SK-N-DZ (cell line): ENCODE results near the gene POU2AF2.

Experiments
- DNase-seq: peaks from one replicate; pipeline ENCODE4 v3.0.0-alpha.2; 2015; ENCODE audit warnings: low spot score

The POU2AF2 gene

DNA sequence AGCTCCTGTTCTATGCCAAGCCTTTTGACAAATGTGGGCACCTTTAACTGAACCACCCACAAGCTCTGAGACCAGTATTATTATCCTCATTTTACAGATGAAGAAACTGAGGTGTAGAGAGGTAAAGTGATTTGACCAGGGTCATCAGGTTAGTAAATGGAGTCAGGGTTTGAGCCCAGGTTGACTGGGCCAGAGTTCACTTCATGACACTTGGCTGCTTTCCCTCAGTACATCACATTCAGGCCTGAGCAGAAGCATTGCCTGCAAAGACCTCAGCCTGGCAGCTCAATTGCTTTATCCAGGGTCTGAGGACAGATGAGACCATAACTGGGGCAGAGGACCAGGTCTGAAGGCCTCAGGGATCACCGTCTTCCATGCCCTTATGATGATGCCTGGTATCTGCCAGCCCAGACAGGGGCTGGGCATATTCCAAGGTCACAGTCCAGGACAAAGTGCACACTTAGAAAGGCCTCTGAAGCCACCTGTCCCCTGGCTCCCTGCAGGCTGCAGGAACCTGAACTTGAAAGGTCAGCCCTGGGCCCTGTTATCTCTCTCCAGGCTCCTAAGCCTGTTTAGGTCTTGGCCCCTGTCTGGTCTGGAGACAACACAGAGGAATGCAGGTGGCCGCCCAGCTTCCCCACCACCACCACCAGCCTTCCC is 84.8 kb downstream of the POU2AF2 start:
- no peak for DNase-seq

DNA sequence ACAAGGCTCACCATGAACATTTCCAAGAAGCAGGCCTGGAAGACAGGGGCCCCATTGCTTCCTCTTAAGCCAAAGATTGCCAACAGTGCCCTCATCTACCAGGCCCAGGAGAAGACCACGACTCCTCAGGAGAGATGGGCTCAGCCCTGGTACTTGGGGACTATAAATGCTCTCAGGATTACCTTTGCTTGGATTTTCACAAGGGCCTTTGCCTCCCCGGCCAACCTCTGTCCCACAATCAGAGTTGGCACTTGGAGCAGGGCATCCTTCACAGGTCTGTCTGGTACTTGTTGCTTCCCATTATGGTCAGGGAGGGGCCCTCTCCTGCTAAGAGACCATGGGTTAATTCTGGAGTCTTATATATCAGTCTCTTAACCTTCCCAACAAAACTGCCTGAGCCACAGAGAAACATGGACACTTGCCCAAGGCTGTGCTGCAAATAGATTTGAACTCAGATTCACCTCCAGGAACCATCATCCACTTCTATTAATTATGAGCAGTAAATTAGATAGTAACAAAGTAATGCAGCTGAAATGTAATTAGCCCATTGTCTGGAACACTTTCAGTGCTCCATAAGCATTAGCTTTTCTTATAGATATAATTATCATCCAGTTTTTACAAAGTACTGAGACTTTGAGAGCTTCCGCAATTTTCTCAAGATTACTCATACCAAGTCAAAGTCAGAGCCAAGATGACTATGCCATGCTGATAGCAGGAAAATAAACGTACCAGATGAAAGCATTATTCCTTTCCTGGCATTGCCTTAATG is 86.4 kb downstream of the POU2AF2 start:
- peak; percentile 21 for DNase-seq

DNA sequence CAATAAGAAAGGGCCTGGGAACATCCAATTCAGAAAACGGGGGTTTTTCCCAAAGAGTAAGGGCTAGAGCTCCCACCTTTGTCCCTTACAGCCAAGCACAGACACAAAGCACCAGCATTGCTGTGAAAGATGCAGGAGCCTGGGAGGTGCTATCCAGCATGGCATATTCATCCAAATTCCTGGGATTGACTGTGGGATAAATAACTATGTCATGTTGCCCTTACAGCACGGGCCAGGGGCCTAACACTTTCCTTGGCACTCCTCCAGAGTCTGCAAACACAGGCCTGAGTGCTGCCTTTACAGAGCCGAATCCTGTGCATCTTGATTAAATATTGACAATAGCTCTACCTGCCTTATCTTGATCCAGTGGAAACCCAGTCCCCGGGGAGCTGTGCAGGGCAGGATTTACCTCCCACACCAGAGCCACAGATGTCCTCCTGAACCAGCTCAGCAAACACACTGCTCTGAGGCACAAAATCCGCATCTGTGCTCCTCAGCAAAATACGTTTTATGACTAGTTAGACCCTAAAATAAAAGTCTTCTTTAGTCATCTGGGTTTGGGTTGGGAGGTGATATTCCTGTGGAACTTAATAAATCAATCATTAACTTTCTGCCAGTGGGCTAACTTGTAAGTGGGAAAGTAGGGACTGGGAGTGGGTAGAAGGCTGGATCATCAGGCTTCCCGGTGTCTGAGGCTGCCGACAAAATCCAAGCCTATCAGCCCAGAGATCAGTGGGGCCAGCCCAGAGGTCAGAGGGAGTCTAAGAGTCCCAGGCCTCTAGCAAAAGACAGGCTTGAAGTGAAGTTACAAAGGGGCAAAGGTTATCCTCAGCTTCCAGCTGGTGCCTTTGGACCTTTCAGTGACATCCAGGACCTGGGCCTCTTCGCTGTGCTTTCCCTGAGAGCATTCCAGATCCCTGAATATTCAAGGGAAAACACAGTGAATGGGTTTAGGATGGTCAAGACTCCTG is 89.3 kb downstream of the POU2AF2 start:
- DNase-seq = peak; percentile 32

DNA sequence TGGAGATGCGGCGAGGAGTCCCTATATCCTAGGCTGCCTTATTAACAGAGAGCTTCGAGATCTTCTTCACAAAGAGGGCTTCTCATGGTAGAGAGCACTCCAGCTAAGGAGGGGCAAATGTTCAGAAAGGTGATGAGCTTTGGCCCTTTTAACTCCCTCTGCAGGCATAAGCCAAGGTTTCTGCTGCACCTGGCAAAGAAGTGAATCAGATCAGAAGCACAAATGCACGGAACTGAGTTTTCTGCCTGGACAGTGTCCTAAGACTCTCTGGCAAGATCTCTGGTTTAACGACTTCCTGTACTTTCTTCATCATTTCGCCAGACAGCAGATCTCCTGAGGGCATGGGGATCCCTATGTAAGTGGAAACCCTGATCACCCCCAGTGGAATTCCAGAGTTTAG is 90.0 kb downstream of the POU2AF2 start:
- no peak for DNase-seq
